Measurements from ENCODE around the gene ZFPM1. TPM values are rescaled to one million over a fixed set of nuclear protein-coding genes. Genes with fewer than 3 reads are reported as not detected.

The ZFPM1 gene
- total RNA-seq, 3 donors from 2014 or later (not counting 1 experiment from before 2014, with no cell fraction given): 56.3 to 71.0 (median 64.6) TPM

- Mint-ChIP-seq H3K9me3 (peaks cover 0 to 2% of the 10 kb centered on the region in 2 donors), H3K36me3 (no peaks in the 10 kb centered on the region), H3K27me3 (ENCODE audit: low read depth in 2 of 2) (no peaks in the 10 kb centered on the region), H3K4me1 (peaks cover 0 to 19% of the 10 kb centered on the region in 2 donors), H3K4me3 (no peak overlapping the region), H3K27ac (no peak overlapping the region)
- Histone ChIP-seq H3K36me3 (ENCODE audit: control insufficient read depth, insufficient read depth, low read length) (no peaks in the 10 kb centered on the region), H3K4me3 (ENCODE audit: low read length) (no peak overlapping the region), H3K27ac (ENCODE audit: low read length) (no peak overlapping the region), H3K27me3 (ENCODE audit: control insufficient read depth, insufficient read depth, low read length) (no peaks in the 10 kb centered on the region), H3K9me3 (ENCODE audit: control insufficient read depth, insufficient read depth, low read length) (no peaks in the 10 kb centered on the region), H3K4me1 (ENCODE audit: control insufficient read depth, insufficient read depth, low read length) (peaks cover 17% of the 10 kb centered on the region)
- 91% methylated on average over 13 of the region's 13 CpGs for WGBS (ENCODE audit: insufficient coverage)
- intact Hi-C loops (cut with micrococcal nuclease): no loop called here
- no peak for TF ChIP-seq CTCF (IDR thresholded peaks at IDR 0.05)
- ATAC-seq (no peak), DNase-seq (no peak)
Observed at GRCh38 chr16:88426018-88426417, 27.1 kb upstream of the ZFPM1 start.

- DNase-seq (no peak), ATAC-seq (no peak)
- Mint-ChIP-seq H3K4me3 (no peak overlapping the region), H3K27me3 (ENCODE audit: low read depth in 2 of 2) (no peaks in the 10 kb centered on the region), H3K4me1 (peaks cover 0 to 26% of the 10 kb centered on the region in 2 donors), H3K36me3 (no peaks in the 10 kb centered on the region), H3K27ac (no peak overlapping the region), H3K9me3 (peaks cover 0 to 2% of the 10 kb centered on the region in 2 donors)
- no peak for TF ChIP-seq CTCF (IDR thresholded peaks at IDR 0.05)
- H3K27ac ChIP-seq (ENCODE audit: low read length): no peak overlapping the region
- peaks cover 26% of the 10 kb centered on the region for H3K4me1 ChIP-seq (ENCODE audit: control insufficient read depth, insufficient read depth, low read length)
- no peaks in the 10 kb centered on the region for H3K27me3 ChIP-seq (ENCODE audit: control insufficient read depth, insufficient read depth, low read length)
- no peaks in the 10 kb centered on the region for H3K36me3 ChIP-seq (ENCODE audit: control insufficient read depth, insufficient read depth, low read length)
- H3K4me3 ChIP-seq (ENCODE audit: low read length): no peak overlapping the region
- H3K9me3 ChIP-seq (ENCODE audit: control insufficient read depth, insufficient read depth, low read length): no peaks in the 10 kb centered on the region
- intact Hi-C loops (cut with micrococcal nuclease): no loop called here
- WGBS (ENCODE audit: insufficient coverage): 95% methylated on average over 19 of the region's 19 CpGs
Observed at GRCh38 chr16:88427376-88427775, 25.7 kb upstream of the ZFPM1 start.

- Histone ChIP-seq H3K4me1 (ENCODE audit: control insufficient read depth, insufficient read depth, low read length) (peaks cover 30% of the 10 kb centered on the region), H3K27ac (ENCODE audit: low read length) (no peak overlapping the region), H3K9me3 (ENCODE audit: control insufficient read depth, insufficient read depth, low read length) (no peaks in the 10 kb centered on the region), H3K36me3 (ENCODE audit: control insufficient read depth, insufficient read depth, low read length) (no peaks in the 10 kb centered on the region), H3K27me3 (ENCODE audit: control insufficient read depth, insufficient read depth, low read length) (no peaks in the 10 kb centered on the region), H3K4me3 (ENCODE audit: low read length) (no peak overlapping the region)
- no peaks in the 10 kb centered on the region for H3K9me3 Mint-ChIP-seq
- DNase-seq (no peak), ATAC-seq (no peak)
- peaks cover 0 to 26% of the 10 kb centered on the region in 2 donors for H3K4me1 Mint-ChIP-seq
- no peak overlapping the region for H3K4me3 Mint-ChIP-seq
- H3K27ac Mint-ChIP-seq: no peak overlapping the region
- TF ChIP-seq CTCF (IDR thresholded peaks at IDR 0.05): no peak
- intact Hi-C loops (cut with micrococcal nuclease): no loop called here
- no peaks in the 10 kb centered on the region for H3K36me3 Mint-ChIP-seq
- H3K27me3 Mint-ChIP-seq (ENCODE audit: low read depth in 2 of 2): no peaks in the 10 kb centered on the region
- 94% methylated on average over 19 of the region's 19 CpGs for WGBS (ENCODE audit: insufficient coverage)
Observed at GRCh38 chr16:88428156-88428555, 24.9 kb upstream of the ZFPM1 start.

Data from natural killer cell (primary cell).